HepG2 (cell line): ENCODE measurements around the gene NUDT6. TPM values are rescaled to one million over a fixed set of nuclear protein-coding genes. Genes with fewer than 3 reads are reported as not detected.

Experiments used
- ATAC-seq: fragments of 200-7000 bp; cut with Tn5 transposase; 3 replicates; pipeline ENCODE4 v1.9.1; 2020; ENCODE audit warnings: mild to moderate bottlenecking, moderate library complexity
- BruUV-seq: library from RNA; stranded (reverse); fragments of 400-500 nt; replicated peaks from 2 replicates; lab custom pipeline; 2021; lab: Mats Ljungman, UMichigan
- CTCF ChIA-PET: fragments of 300-600 bp; formaldehyde crosslinking; extraction: SDS; loops from one replicate; lab custom pipeline; 2021; ENCODE audit warnings: low total read pairs, inconsistent platforms, low intra/inter-chr PET ratio; lab: Yijun Ruan, JAX
- POLR2A ChIA-PET: fragments of 350-600 bp; sonication (Branson Sonifier 250); formaldehyde crosslinking; loops from one replicate; lab custom pipeline; 2020; ENCODE audit warnings: antibody characterized with exemption, inconsistent platforms; lab: Yijun Ruan, JAX
- DNase-seq: peaks from one replicate; pipeline ENCODE4 v3.0.0-alpha.2; 2015; ENCODE audit warnings: low spot score
- FAIRE-seq: peaks from 3 replicates; lab custom pipeline; 2011; peaks lifted over from hg19 to GRCh38; lab: Jason Lieb, UNC
- H2AFZ ChIP-seq: one replicate; pipeline ENCODE4 v1.6.1; 2011; ENCODE audit warnings: low read length, inconsistent platforms
- H3K27ac ChIP-seq: fragments of 300-600 bp; 3 replicates; pipeline ENCODE4 v1.8.0; 2011; ENCODE audit warnings: mixed run types, mild to moderate bottlenecking, mixed read lengths, low read length, inconsistent platforms; ENCODE audit not compliant: insufficient read depth; ENCODE audit errors: extremely low read length
- H3K27me3 ChIP-seq, 2 experiments: fragments of 200-600 bp in 1 of 2; 2 replicates in 1 of 2; 3 replicates in 1 of 2; pipeline versions ENCODE4 v1.6.0 to v1.8.0; 2011; ENCODE audit warnings: low read length in 2 of 2, mild to moderate bottlenecking in 2 of 2, moderate library complexity in 2 of 2, inconsistent platforms in 1 of 2; ENCODE audit not compliant: insufficient read depth in 2 of 2, control insufficient read depth in 1 of 2
- H3K36me3 ChIP-seq, 2 experiments: fragments of 200-600 bp in 1 of 2; replicated peaks in 1 of 2; 2 replicates in 1 of 2; 3 replicates in 1 of 2; pipeline versions ENCODE4 v1.5.1 to v1.8.0; 2011; ENCODE audit warnings: low read length in 2 of 2, inconsistent platforms in 1 of 2; ENCODE audit not compliant: insufficient read depth in 2 of 2, control insufficient read depth in 1 of 2
- H3K4me1 ChIP-seq: 2 replicates; pipeline ENCODE4 v1.5.1; 2012; ENCODE audit warnings: low read length, inconsistent platforms; ENCODE audit not compliant: insufficient read depth
- H3K4me2 ChIP-seq: 2 replicates; pipeline ENCODE4 v1.6.0; 2011; ENCODE audit warnings: low read depth, low read length, inconsistent platforms
- H3K4me3 ChIP-seq, 3 experiments: fragments of 200-600 bp in 1 of 3; sonication (generic), shearing (Covaris generic) in 1 of 3; replicated peaks in 1 of 3; 2 replicates each; pipeline ENCODE4 v1.5.1; 2011 to 2016; ENCODE audit warnings: low read length in 3 of 3, inconsistent platforms in 2 of 3, low read depth in 2 of 3, mild to moderate bottlenecking in 2 of 3, control low read depth in 1 of 3, mixed read lengths in 1 of 3; ENCODE audit not compliant: insufficient read depth in 1 of 3
- H3K79me2 ChIP-seq: one replicate; pipeline ENCODE4 v1.6.1; 2011; ENCODE audit warnings: low read length, inconsistent platforms; ENCODE audit not compliant: insufficient read depth
- H3K9ac ChIP-seq: 2 replicates; pipeline ENCODE4 v1.6.0; 2011; ENCODE audit warnings: mild to moderate bottlenecking, low read depth, low read length, inconsistent platforms; ENCODE audit not compliant: insufficient read depth
- H3K9me3 ChIP-seq: 2 replicates; pipeline ENCODE4 v1.5.1; 2012; ENCODE audit warnings: mild to moderate bottlenecking, low read length
- H4K20me1 ChIP-seq: 2 replicates; pipeline ENCODE4 v1.6.0; 2011; ENCODE audit warnings: inconsistent platforms, mild to moderate bottlenecking, low read length, moderate library complexity; ENCODE audit not compliant: insufficient read depth
- BCLAF1 ChIP-seq: fragments of 450-650 bp; IDR thresholded peaks from 2 replicates; pipeline ENCODE4 v1.6.1; 2017; ENCODE audit warnings: mild to moderate bottlenecking
- BORCS8-MEF2B ChIP-seq: sonication (generic); formaldehyde crosslinking; IDR thresholded peaks from 2 replicates; pipeline ENCODE4 v1.8.0; 2022; ENCODE audit warnings: mild to moderate bottlenecking, missing genetic modification reagents
- GATAD1 ChIP-seq: IDR thresholded peaks from 2 replicates; pipeline ENCODE4 v1.6.1; 2016; ENCODE audit warnings: missing genetic modification reagents, missing compliant biosample characterization
- GTF2F1 ChIP-seq: fragments of 150-350 bp; IDR thresholded peaks from 2 replicates; pipeline ENCODE4 v1.6.1; 2014; ENCODE audit warnings: low read length
- HDAC1 ChIP-seq: sonication (generic); formaldehyde crosslinking; IDR thresholded peaks from 2 replicates; pipeline ENCODE4 v1.5.1; 2020; ENCODE audit warnings: mild to moderate bottlenecking, missing genetic modification reagents
- KMT2B ChIP-seq: IDR thresholded peaks from 2 replicates; pipeline ENCODE4 v1.6.1; 2016; ENCODE audit warnings: missing genetic modification reagents, missing compliant biosample characterization
- RCOR2 ChIP-seq: IDR thresholded peaks from 2 replicates; pipeline ENCODE4 v1.6.1; 2016; ENCODE audit warnings: missing biosample characterization, missing genetic modification reagents
- SMARCC2 ChIP-seq: fragments of 450-650 bp; IDR thresholded peaks from 2 replicates; pipeline ENCODE4 v1.6.1; 2017; ENCODE audit warnings: antibody characterized with exemption, mild to moderate bottlenecking
- ZFYVE20 ChIP-seq: sonication (generic); formaldehyde crosslinking; IDR thresholded peaks from 2 replicates; pipeline ENCODE4 v1.8.0; 2023; ENCODE audit warnings: low read depth, mild to moderate bottlenecking, moderate library complexity, missing genetic modification reagents, borderline replicate concordance
- ZNF207 ChIP-seq: fragments of 450-650 bp; IDR thresholded peaks from 2 replicates; pipeline ENCODE4 v1.6.1; 2016; ENCODE audit warnings: antibody characterized with exemption, borderline replicate concordance
- WGBS: methylation state at CpG from one replicate; pipeline ENCODE4 v1.1.6; 2017; ENCODE audit warnings: low lambda C conversion rate; 5-methylcytosine and 5-hydroxymethylcytosine counted together
- in situ Hi-C: cut with HindIII; loops from 2 replicates; pipeline ENCODE4 v1.10.0; 2017; ENCODE audit warnings: low pct_unique_long_range_greater_than_20kb; ENCODE audit not compliant: extremely low pct_ligation_motif_present
- intact Hi-C: fragments of 100-400 bp; cut with micrococcal nuclease; formaldehyde crosslinking; loops from one replicate; pipeline ENCODE4 v1.10.0; 2022; ENCODE audit not compliant: unreplicated experiment
- polyA plus RNA-seq, 8 experiments: library from polyadenylated mRNA; depleted of rRNA in 3 of 8; stranded (reverse) in 7 of 8; unstranded in 1 of 8; fragments of >200 nt; fragmentation: Illumina TruSeq in 4 of 8; extraction: Trizol in 4 of 8; gene quantifications; 2 replicates each; pipeline versions ENCODE4 v1.2.1 to v1.2.3, GENCODE V29; 2011 to 2016; ENCODE audit warnings: low read depth in 4 of 8, missing spikeins in 1 of 8, mixed read lengths in 1 of 8; ENCODE audit not compliant: insufficient read depth in 1 of 8
- total RNA-seq, 5 experiments: library from RNA; depleted of rRNA; stranded (reverse); fragments of >200 nt; fragmentation: Illumina TruSeq; extraction: Trizol; gene quantifications; 2 replicates each; pipeline ENCODE4 v1.2.3, GENCODE V29; 2016; ENCODE audit warnings: low read depth in 1 of 5

Gene NUDT6
- total and polyA plus RNA-seq, 2 of the 13 experiments (the other 11 are each of a cell fraction or from before 2014, with no cell fraction given) = 4.8 to 8.3 TPM

- Histone ChIP-seq H3K27ac (no peak overlapping the region), H3K36me3 (no peaks in the 10 kb centered on the region), H3K4me2 (no peak overlapping the region), H3K27me3 (no peaks in the 10 kb centered on the region), H4K20me1 (no peaks in the 10 kb centered on the region), H3K4me3 (no peak overlapping the region), H3K9me3 (peaks cover 7% of the 10 kb centered on the region), H3K4me1 (no peaks in the 10 kb centered on the region), H3K79me2 (no peaks in the 10 kb centered on the region), H3K9ac (no peak overlapping the region), H2AFZ (no peak overlapping the region)
- ChIA-PET CTCF (no interaction called here), POLR2A (no interaction called here)
- intact Hi-C loops (no loop called here), in situ Hi-C loops (no loop called here)
- DNase-seq (no peak), FAIRE-seq (no peak), ATAC-seq (no peak)
- WGBS = 39% methylated on average over 1 of the region's 1 CpG
- TF ChIP-seq RCOR2 (CRISPR knock-in tag) (no peak), GTF2F1 (no peak), GATAD1 (no peak), SMARCC2 (no peak), ZFYVE20 (CRISPR knock-in tag) (no peak), HDAC1 (CRISPR knock-in tag) (no peak), BORCS8-MEF2B (CRISPR knock-in tag) (no peak), KMT2B (no peak), BCLAF1 (no peak), ZNF207 (no peak)
- no TSS peak for BruUV-seq
Measured at GRCh38 chr4:122884499-122884898, 37.9 kb downstream of the NUDT6 start.
